GM12878 (cell line): ENCODE results near the gene P2RX7. TPM values are rescaled to one million over a fixed set of nuclear protein-coding genes. Genes with fewer than 3 reads are reported as not detected.

ENCODE experiments used
- ATAC-seq: fragments of 200-7000 bp; cut with Tn5 transposase; 3 replicates; pipeline ENCODE4 v1.9.1; 2020; ENCODE audit warnings: mild to moderate bottlenecking, moderate library complexity
- BruUV-seq: library from RNA; stranded (reverse); fragments of 400-500 nt; replicated peaks from 2 replicates; lab custom pipeline; 2021; lab: Mats Ljungman, UMichigan
- CTCF ChIA-PET: fragments of 300-600 bp; sonication (Branson Sonifier 250); formaldehyde crosslinking; extraction: SDS; loops from one replicate; lab custom pipeline; 2021; ENCODE audit warnings: inconsistent platforms; lab: Yijun Ruan, JAX
- POLR2A ChIA-PET: fragments of 350-600 bp; formaldehyde crosslinking; extraction: SDS; loops from one replicate; lab custom pipeline; 2021; ENCODE audit warnings: inconsistent platforms; lab: Charles Lee
- RAD21 ChIA-PET: fragments of 300-600 bp; sonication (Branson Sonifier 250); formaldehyde crosslinking; loops from one replicate; lab custom pipeline; 2023; ENCODE audit warnings: antibody characterized with exemption; ENCODE audit not compliant: unreplicated experiment; lab: Charles Lee
- SMC1A ChIA-PET: fragments of 300-600 bp; sonication (Branson Sonifier 250); formaldehyde crosslinking; loops from one replicate; lab custom pipeline; 2023; ENCODE audit not compliant: unreplicated experiment, uncharacterized antibody; lab: Charles Lee
- DNase-seq: peaks from one replicate; pipeline ENCODE4 v3.0.0-alpha.2; 2011; ENCODE audit warnings: low read depth, low spot score
- FAIRE-seq: peaks from 3 replicates; lab custom pipeline; 2011; peaks lifted over from hg19 to GRCh38; lab: Jason Lieb, UNC
- H2AFZ ChIP-seq: 2 replicates; pipeline ENCODE4 v1.6.0; 2011; ENCODE audit warnings: low read depth, low read length, control low read depth; ENCODE audit not compliant: control insufficient read depth
- H3K27ac ChIP-seq: 2 replicates; pipeline ENCODE4 v1.5.1; 2011; ENCODE audit warnings: control low read depth; ENCODE audit not compliant: control insufficient read depth, insufficient read depth
- H3K27me3 ChIP-seq, 2 experiments: replicated peaks in 1 of 2; 2 replicates each; pipeline versions ENCODE4 v1.6.0 to v1.6.1; 2011; ENCODE audit warnings: low read length in 1 of 2; ENCODE audit not compliant: control insufficient read depth in 2 of 2, insufficient read depth in 2 of 2
- H3K36me3 ChIP-seq, 2 experiments: 2 replicates each; pipeline ENCODE4 v1.5.1; 2011; ENCODE audit warnings: low read length in 1 of 2; ENCODE audit not compliant: control insufficient read depth in 2 of 2, insufficient read depth in 2 of 2
- H3K4me1 ChIP-seq: 2 replicates; pipeline ENCODE4 v1.6.1; 2011; ENCODE audit warnings: mild to moderate bottlenecking, low read length, moderate library complexity, mixed read lengths; ENCODE audit not compliant: control insufficient read depth, insufficient read depth
- H3K4me2 ChIP-seq: 2 replicates; pipeline ENCODE4 v1.6.0; 2011; ENCODE audit warnings: control low read depth; ENCODE audit not compliant: control insufficient read depth, insufficient read depth
- H3K4me3 ChIP-seq: fragments of 200-600 bp; sonication (generic); 2 replicates; pipeline ENCODE4 v1.5.1; 2016
- H3K79me2 ChIP-seq: 2 replicates; pipeline ENCODE4 v1.6.0; 2011; ENCODE audit warnings: low read length; ENCODE audit not compliant: control insufficient read depth, insufficient read depth
- H3K9ac ChIP-seq: 2 replicates; pipeline ENCODE4 v1.8.0; 2011; ENCODE audit warnings: low read length, control low read depth, mixed read lengths; ENCODE audit not compliant: control insufficient read depth, insufficient read depth
- H3K9me3 ChIP-seq: replicated peaks from 3 replicates; pipeline ENCODE4 v1.5.1; 2011; ENCODE audit warnings: mild to moderate bottlenecking, low read length; ENCODE audit not compliant: control insufficient read depth, insufficient read depth
- H4K20me1 ChIP-seq: 2 replicates; pipeline ENCODE4 v1.6.0; 2011; ENCODE audit not compliant: control insufficient read depth, insufficient read depth
- HDGF ChIP-seq: fragments of 450-650 bp; IDR thresholded peaks from 2 replicates; pipeline ENCODE4 v1.6.1; 2016; ENCODE audit warnings: antibody characterized with exemption
- IKZF2 ChIP-seq, 2 experiments: fragments of 450-650 bp; IDR thresholded peaks; 2 replicates each; pipeline ENCODE4 v1.6.1; 2017; ENCODE audit warnings: mild to moderate bottlenecking in 2 of 2, moderate library complexity in 2 of 2
- SKIL ChIP-seq: fragments of 450-650 bp; IDR thresholded peaks from 2 replicates; pipeline ENCODE4 v1.6.1; 2017; ENCODE audit warnings: mild to moderate bottlenecking, low read depth, inconsistent platforms; ENCODE audit not compliant: poor library complexity, severe bottlenecking
- SREBF1 ChIP-seq: IDR thresholded peaks from 2 replicates; pipeline ENCODE4 v1.6.1; 2012; ENCODE audit warnings: mild to moderate bottlenecking, low read length
- YBX1 ChIP-seq: fragments of 450-650 bp; IDR thresholded peaks from 2 replicates; pipeline ENCODE4 v1.6.1; 2016; ENCODE audit warnings: antibody characterized with exemption
- WGBS: methylation state at CpG from one replicate; pipeline ENCODE4 v1.1.6; 2016; ENCODE audit warnings: low lambda C conversion rate; ENCODE audit not compliant: insufficient replicate concordance, insufficient coverage; ENCODE audit errors: missing lambda C conversion rate; 5-methylcytosine and 5-hydroxymethylcytosine counted together
- in situ Hi-C: fragments of 300-500 bp; cut with MboI; formaldehyde crosslinking; loops from 9 replicates; pipeline ENCODE4 v1.14.3; 2018; ENCODE audit warnings: mixed read lengths
- intact Hi-C: fragments of 100-400 bp; cut with micrococcal nuclease; formaldehyde crosslinking; loops from one replicate; pipeline ENCODE4 v1.14.2; 2022; ENCODE audit not compliant: unreplicated experiment
- polyA plus RNA-seq, 11 experiments: library from polyadenylated mRNA; depleted of rRNA in 4 of 11; unstranded in 6 of 11; stranded (reverse) in 5 of 11; fragments of >200 nt; fragmentation: Nextera tagmentation in 4 of 11; fragmentation: Illumina TruSeq in 1 of 11; extraction: Ambion mirVana in 4 of 11; extraction: Trizol in 1 of 11; gene quantifications; 1 replicate in 1 of 11; 2 replicates in 10 of 11; pipeline versions ENCODE4 v1.2.1 to v1.2.3, GENCODE V29; 2011 to 2016; ENCODE audit warnings: inconsistent platforms in 2 of 11, missing spikeins in 2 of 11, low read depth in 1 of 11
- total RNA-seq, 4 experiments: library from RNA; depleted of rRNA in 3 of 4; stranded (reverse); fragments of >200 nt in 3 of 4; fragmentation: Illumina TruSeq in 1 of 4; extraction: Trizol in 1 of 4; gene quantifications; 2 replicates each; pipeline versions ENCODE4 v1.2.1 to v1.2.3, GENCODE V29; 2013 to 2021
- TF ChIP-seq, protein P1 (sequence below): fragments of 450-650 bp; formaldehyde crosslinking; IDR thresholded peaks from 2 replicates; pipeline ENCODE4 v1.5.0; 2022; ENCODE audit warnings: mild to moderate bottlenecking, missing genetic modification characterization

Gene P2RX7
- total and polyA plus RNA-seq, 10 of the 15 experiments (the other 5 are each of a cell fraction or from before 2014, with no cell fraction given): 0.74 to 2.6 (median 1.5) TPM

DNA sequence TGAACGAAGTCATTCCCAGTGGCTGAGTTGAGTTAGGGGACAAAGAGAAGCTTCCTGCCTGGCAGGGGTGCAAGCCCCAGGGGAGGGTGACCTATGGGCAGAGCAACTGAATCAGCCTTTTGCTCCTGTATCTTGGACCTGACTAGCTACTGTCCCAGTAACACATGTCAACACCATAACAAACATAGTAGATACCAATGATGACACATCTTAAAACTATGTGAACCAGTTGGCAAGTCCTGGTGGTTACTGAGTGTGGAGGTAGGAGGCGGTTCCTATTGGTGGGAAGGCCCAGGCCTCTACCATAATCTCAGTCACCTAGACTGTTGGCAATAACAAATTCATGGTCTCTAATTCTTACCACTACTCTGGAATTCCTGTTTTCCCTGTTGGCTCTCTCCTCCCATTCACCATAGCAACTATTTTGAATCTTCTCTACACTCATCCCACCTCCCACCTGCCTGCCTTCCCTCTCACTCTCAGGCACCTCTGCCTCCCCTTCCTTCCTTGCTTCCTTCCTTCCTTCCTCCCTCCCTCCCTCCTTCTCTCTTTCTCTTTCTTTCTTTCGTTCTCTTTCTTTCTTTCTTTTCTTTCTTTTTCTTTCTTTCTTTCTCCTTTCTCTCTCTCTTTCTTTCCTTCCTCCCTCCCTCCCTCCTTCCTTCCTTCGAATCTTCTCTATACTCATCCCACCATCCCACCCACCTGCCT is 8.1 kb upstream of the P2RX7 start:
- H3K9ac ChIP-seq: no peak overlapping the region
- ChIA-PET RAD21 (no interaction called here), POLR2A (interaction anchor here (1.0 kb wide), 1 partner anchor 10 kb away, joined by 3 read pairs; no protein-coding TSS in a partner anchor), CTCF (interaction anchor here (0.6 kb wide), 1 partner anchor 8 kb away, joined by 3 read pairs; no protein-coding TSS in a partner anchor), SMC1A (no interaction called here)
- H2AFZ ChIP-seq: no peak overlapping the region
- no peak overlapping the region for H3K4me3 ChIP-seq
- H3K4me1 ChIP-seq: peaks cover 14% of the 10 kb centered on the region
- in situ Hi-C loops: no loop called here
- no peak overlapping the region for H3K27ac ChIP-seq
- H3K9me3 ChIP-seq: no peaks in the 10 kb centered on the region; the same call in 2 of the 3 replicates
- 59% methylated on average over 4 of the region's 4 CpGs for WGBS
- ATAC-seq: peak; percentile 43
- H4K20me1 ChIP-seq: no peaks in the 10 kb centered on the region
- BruUV-seq: no TSS peak
- H3K27me3 ChIP-seq: no peaks in the 10 kb centered on the region; a peak in 1 of 4 replicates
- H3K36me3 ChIP-seq: no peaks in the 10 kb centered on the region
- no peak overlapping the region for H3K4me2 ChIP-seq
- intact Hi-C loops: loop anchor here (5.0 kb wide), 1 partner anchor 103 kb away; no protein-coding TSS in a partner anchor
- no peak for DNase-seq
- no peak for FAIRE-seq
- 0 out of 2 replicates have a peak, but pooled peaks have one; percentile 48 for TF ChIP-seq YBX1
- TF ChIP-seq, protein P1, sequence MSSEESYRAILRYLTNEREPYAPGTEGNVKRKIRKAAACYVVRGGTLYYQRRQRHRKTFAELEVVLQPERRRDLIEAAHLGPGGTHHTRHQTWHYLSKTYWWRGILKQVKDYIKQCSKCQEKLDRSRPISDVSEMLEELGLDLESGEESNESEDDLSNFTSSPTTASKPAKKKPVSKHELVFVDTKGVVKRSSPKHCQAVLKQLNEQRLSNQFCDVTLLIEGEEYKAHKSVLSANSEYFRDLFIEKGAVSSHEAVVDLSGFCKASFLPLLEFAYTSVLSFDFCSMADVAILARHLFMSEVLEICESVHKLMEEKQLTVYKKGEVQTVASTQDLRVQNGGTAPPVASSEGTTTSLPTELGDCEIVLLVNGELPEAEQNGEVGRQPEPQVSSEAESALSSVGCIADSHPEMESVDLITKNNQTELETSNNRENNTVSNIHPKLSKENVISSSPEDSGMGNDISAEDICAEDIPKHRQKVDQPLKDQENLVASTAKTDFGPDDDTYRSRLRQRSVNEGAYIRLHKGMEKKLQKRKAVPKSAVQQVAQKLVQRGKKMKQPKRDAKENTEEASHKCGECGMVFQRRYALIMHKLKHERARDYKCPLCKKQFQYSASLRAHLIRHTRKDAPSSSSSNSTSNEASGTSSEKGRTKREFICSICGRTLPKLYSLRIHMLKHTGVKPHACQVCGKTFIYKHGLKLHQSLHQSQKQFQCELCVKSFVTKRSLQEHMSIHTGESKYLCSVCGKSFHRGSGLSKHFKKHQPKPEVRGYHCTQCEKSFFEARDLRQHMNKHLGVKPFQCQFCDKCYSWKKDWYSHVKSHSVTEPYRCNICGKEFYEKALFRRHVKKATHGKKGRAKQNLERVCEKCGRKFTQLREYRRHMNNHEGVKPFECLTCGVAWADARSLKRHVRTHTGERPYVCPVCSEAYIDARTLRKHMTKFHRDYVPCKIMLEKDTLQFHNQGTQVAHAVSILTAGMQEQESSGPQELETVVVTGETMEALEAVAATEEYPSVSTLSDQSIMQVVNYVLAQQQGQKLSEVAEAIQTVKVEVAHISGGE: no peak
- TF ChIP-seq SREBF1: no peak
- no peak for TF ChIP-seq SKIL
- TF ChIP-seq IKZF2 (IDR thresholded peaks at IDR 0.05): 0 out of 4 replicates have a peak, but pooled peaks of 1 of the 2 experiments have one; percentile 11
- TF ChIP-seq HDGF: 0 out of 2 replicates have a peak, but pooled peaks have one; percentile 32
- H3K79me2 ChIP-seq: no peaks in the 10 kb centered on the region
